Measurements from ENCODE around the gene SIGLEC8.

- TF ChIP-seq EZH2phosphoT487 (IDR thresholded peaks at IDR 0.05; ENCODE audit: low read depth): no peak
- no peak for TF ChIP-seq CTCF (IDR thresholded peaks at IDR 0.05; ENCODE audit: low read depth, low read length)
These were observed 43.1 kb downstream of the SIGLEC8 start for GRCh38 chr19:51415187-51415586.

Measured in OCI-LY3 (cell line).